ENCODE data around the gene TIMM8A.

Gene TIMM8A, protein sequence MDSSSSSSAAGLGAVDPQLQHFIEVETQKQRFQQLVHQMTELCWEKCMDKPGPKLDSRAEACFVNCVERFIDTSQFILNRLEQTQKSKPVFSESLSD

DNA sequence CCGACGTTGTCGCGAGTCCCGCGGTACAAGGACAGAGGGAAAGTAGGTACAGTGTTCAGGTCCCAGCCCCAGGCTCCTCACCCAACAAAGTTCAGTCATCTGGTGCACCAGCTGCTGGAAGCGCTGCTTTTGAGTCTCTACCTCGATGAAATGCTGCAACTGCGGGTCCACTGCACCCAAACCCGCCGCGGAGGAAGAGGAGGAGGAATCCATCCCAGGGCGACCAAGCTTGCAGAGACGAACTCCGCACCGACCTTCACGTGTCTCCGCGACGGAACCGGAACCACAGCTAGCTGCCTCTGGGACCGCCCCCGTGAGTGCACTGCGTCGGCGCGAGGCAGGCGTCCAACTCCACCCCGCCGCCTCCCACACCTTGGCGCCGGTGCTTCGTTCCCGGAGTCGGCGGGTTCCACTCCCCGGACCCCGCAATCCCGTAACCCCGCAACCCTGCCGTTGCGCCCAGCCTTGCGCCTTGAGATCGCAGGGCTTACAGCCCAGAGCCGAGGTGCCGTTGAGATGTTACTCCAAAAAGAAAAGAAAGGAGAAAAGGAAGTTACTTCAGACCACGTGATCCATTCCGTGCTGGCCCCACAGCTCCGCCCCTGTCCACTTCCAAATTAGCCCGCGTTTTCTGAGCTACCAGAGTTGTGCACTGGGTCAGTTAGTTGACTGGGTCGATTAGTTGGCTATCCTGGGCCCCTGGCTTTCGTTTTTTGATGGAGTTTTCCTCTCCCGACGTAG is at the start of gene TIMM8A:
Gene TIMM8A (minus strand): TSS at position 291 of the 741 bp plus-strand sequence. CDS start 78 bp downstream, at position 213.
- no peak for DNase-seq (ENCODE audit: low read depth, low spot score)
- TF ChIP-seq, protein P1, sequence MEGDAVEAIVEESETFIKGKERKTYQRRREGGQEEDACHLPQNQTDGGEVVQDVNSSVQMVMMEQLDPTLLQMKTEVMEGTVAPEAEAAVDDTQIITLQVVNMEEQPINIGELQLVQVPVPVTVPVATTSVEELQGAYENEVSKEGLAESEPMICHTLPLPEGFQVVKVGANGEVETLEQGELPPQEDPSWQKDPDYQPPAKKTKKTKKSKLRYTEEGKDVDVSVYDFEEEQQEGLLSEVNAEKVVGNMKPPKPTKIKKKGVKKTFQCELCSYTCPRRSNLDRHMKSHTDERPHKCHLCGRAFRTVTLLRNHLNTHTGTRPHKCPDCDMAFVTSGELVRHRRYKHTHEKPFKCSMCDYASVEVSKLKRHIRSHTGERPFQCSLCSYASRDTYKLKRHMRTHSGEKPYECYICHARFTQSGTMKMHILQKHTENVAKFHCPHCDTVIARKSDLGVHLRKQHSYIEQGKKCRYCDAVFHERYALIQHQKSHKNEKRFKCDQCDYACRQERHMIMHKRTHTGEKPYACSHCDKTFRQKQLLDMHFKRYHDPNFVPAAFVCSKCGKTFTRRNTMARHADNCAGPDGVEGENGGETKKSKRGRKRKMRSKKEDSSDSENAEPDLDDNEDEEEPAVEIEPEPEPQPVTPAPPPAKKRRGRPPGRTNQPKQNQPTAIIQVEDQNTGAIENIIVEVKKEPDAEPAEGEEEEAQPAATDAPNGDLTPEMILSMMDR (IDR thresholded peaks at IDR 0.05; ENCODE audit: insufficient read depth, low read length, missing control alignments) = no peak
- H3K4me3 ChIP-seq (ENCODE audit: low read depth, low read length) = peak within 1 kb of the TSS; percentile 80
- POLR2A ChIA-PET = interaction anchor here (1.2 to 1.8 kb wide), 2 partner anchors 42 to 129 kb away, joined by 4 to 11 read pairs; partner anchors contain the start of genes DRP2 and RPL36A
- CTCF ChIA-PET = interaction anchor here (2.1 kb wide), 1 partner anchor 10 kb away, joined by 6 read pairs; no protein-coding TSS in a partner anchor

DNA sequence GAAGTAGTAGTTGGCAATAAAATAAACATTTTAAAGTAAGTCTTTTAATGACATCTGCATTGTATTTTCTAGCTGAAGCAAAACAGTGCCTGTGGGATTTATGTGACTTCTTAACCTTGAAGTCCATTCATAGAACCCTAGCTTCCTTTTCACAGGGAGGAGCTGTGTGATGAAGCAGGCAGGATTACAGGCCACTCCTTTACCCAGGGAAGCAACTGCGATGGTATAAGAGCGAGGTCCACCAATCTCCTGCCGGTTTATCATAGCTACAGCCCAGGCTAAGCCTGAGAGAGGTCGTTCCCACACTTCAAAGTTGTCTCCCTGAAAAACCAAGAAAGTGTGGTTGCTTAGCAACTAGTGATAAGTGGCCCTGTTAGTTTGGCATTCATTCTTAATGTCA is 49.2 kb upstream of the TIMM8A start:
- TF ChIP-seq, protein P1 (IDR thresholded peaks at IDR 0.05; ENCODE audit: insufficient read depth, low read length, missing control alignments) = no peak
- POLR2A ChIA-PET = no interaction called here
- no peak overlapping the region for H3K4me3 ChIP-seq (ENCODE audit: low read depth, low read length)
- DNase-seq (ENCODE audit: low read depth, low spot score) = no peak
- CTCF ChIA-PET = interaction anchor here (2.3 kb wide), 1 partner anchor 18 kb away, joined by 7 read pairs; no protein-coding TSS in a partner anchor

DNA sequence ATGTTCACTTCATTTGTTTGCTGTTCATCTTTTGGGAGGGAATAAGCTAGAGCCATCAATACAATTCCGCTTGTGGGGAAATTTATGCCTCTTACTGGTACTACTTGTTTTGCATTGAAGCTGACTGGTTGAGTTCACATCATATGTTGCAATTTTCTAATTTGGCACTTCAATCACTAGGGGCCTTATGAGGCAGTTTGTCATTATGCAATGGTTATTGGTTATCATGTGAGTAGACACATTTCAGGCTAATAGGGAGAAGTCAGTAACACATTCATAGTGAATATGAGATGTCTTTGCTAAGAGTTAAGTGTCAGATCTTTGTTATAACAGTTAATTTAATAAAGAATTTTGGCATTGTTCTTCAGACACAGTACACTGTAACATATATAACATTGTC is 47.2 kb upstream of the TIMM8A start:
- DNase-seq (ENCODE audit: low read depth, low spot score) = no peak

DNA sequence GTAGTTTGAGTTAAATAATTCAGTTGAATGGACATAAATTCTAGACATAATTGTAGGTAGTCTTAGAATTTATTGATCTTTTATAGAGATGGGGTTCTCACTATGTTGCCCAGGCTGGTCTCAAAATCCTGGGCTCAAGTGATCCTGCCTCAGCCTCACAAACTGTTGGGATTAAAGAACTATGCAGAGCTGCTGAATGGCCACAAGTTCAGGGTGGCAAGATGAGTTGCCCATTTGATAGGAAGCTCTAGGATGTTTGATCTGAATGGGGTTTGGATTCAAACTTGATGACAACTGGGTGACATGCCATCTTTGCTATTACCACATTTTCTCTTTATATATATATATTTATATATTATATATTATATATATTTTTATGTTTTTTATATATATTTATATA is 45.8 kb upstream of the TIMM8A start:
- TF ChIP-seq, protein P1 (IDR thresholded peaks at IDR 0.05; ENCODE audit: insufficient read depth, low read length, missing control alignments) = no peak
- no peak overlapping the region for H3K4me3 ChIP-seq (ENCODE audit: low read depth, low read length)
- ChIA-PET CTCF (no interaction called here), POLR2A (no interaction called here)
- DNase-seq (ENCODE audit: low read depth, low spot score) = no peak

More for the DNA sequence above, 47.2 kb upstream of the TIMM8A start:
- POLR2A ChIA-PET = no interaction called here
- TF ChIP-seq, protein P1 (IDR thresholded peaks at IDR 0.05; ENCODE audit: insufficient read depth, low read length, missing control alignments) = no peak
- no peak overlapping the region for H3K4me3 ChIP-seq (ENCODE audit: low read depth, low read length)
- CTCF ChIA-PET = no interaction called here

DNA sequence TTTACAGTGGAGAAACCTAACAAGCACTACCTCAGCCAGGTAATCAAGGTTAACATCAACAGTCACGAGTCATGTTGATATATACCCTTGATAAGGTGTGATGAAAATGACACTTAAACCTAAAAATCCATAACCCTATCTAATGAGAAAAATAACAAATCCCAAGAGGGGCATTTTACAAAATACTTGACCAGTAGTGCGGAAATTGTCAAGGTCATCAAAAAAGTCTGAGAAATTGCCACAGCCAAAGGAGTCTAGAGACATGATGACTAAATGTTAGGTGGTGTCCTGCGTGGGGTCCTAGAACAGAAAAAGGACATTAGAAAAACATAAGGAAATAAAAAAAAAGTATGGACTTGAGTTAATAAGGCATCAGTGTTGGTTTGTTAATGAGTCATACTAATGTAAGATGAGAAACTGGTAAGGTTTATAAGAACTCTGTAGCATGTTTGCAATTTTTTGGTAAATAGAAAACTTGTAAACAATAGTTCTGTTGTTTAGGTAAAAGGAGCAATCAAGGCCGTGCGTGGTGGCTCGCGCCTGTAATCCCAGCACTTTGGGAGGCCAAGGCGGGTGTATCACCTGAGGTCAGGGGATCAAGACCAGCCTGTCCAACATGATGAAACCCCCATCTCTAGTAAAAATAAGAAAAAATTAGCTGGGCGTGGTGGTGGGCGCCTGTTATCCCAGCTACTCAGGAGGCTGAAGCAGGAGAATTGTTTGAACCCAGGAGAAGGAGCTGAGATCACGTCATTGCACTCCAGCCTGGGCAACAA is 45.2 kb upstream of the TIMM8A start:
- TF ChIP-seq, protein P1 (IDR thresholded peaks at IDR 0.05; ENCODE audit: insufficient read depth, low read length, missing control alignments) = no peak
- POLR2A ChIA-PET = no interaction called here
- DNase-seq (ENCODE audit: low read depth, low spot score) = no peak
- no peak overlapping the region for H3K4me3 ChIP-seq (ENCODE audit: low read depth, low read length)
- CTCF ChIA-PET = no interaction called here

DNA sequence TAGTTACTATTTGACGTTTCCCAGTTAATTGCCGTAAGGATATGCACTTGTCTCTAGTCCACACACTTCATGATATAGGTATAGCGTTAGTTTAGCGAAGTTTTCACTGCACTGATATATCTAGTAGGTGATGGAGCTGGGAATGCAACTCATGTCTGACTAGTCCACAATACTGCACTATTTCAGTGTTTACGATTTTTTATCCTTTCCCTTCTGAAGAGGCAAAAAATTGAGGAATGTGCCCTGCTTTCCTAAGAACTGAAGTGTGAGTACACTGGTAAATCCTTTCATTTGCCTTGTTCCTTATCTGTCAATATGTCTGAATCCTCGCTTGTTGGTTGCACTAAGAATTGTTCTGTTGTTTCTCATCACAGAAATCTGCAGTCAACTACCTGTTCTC is 43.3 kb upstream of the TIMM8A start:
- ChIA-PET CTCF (interaction anchor here (1.5 kb wide), 1 partner anchor 38 kb away, joined by 4 read pairs; no protein-coding TSS in a partner anchor), POLR2A (interaction anchor here (2.0 kb wide), 1 partner anchor 12 kb away, joined by 17 read pairs; no protein-coding TSS in a partner anchor)
- no peak for DNase-seq (ENCODE audit: low read depth, low spot score)
- TF ChIP-seq, protein P1 (IDR thresholded peaks at IDR 0.05; ENCODE audit: insufficient read depth, low read length, missing control alignments) = no peak
- peak overlapping the region; percentile 74 for H3K4me3 ChIP-seq (ENCODE audit: low read depth, low read length)

Data from AG04449 (cell line).